ENCODE results near the gene ROBO3.

The ROBO3 gene

DNA sequence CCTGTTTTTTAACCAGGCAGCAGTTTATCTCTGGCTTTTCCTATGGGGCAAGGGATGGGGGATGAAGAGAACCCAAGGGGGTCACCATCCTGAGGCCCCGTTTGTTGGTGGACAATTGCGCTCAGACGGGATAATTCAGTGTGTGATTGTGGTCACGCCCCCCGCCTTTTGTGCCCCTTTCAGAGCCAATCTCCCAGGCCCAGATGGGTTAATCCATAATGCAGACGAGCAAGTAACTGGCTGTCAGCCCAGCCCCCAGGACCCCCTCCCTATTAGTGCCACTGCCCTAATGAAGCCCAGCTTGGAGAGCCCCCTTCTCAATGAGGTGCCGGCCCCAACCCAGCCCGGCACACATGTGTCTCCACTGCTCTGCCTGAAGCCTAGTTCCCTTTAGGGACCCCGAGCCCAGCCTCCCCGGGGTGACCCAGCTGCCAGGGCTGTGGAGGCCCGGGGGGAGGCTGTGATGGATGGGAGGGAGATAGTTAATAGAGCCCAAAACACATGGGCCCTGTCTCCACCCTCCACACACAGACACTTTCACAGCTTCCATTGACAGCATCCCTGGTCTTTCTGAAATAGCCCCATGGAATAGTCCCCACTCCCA, 19.1 kb upstream of the ROBO3 start:
- no peak for DNase-seq

- no peak for DNase-seq
Observed at GRCh38 chr11:124859171-124859570, 6.1 kb upstream of the ROBO3 start.

DNA sequence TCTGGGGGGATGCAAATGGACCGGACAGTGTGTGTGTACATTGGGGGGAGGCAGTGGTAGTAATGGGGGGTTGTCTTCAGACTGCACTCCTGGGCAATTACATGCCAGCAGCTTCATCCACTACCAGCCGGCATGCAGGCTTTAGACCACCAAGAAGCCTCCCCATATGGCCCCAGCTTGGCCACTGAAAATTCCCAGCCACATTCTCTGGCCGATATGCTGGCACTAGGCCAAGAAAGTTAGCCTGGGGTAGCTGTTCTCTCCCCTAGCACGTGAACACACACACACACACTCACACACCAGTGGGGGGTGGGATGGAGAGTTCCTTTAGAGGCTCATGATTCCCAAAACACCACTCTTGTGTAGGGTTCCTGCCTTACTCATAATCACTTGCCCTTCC, 3.6 kb upstream of the ROBO3 start:
- DNase-seq = no peak

DNA sequence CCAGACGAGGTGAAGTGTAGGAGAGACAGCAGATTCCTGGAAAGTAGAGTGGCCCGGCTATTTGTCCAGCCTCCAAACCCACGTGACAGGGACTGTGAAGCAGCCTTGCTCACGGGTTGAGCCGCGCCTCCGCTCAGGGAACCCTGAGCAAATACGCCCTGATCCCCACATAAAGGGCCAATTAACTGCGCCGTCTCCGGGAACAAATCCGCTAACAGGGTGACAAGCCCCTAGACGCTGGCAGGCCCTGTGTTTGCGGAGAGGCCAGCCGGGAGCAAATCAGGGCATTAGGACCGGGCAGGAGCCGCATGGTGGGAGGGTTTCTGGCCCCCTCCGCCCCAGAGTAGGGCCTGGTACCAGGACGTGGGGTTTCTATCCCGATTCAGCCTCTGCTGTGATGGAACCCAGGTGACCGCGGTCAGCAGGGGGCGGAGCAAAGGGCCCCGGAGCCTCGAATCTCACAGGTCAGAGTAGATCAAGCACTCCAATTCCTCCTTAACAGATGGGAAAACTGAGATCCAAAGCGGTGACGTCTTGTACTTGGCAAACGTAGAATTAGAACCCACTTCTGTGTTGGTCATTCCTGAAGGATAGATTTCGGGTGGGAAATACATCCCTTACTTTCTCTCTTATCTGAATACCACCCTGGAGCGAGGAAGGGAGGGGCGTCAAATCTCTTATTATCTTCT, 2.0 kb upstream of the ROBO3 start:
- no peak for DNase-seq

DNA sequence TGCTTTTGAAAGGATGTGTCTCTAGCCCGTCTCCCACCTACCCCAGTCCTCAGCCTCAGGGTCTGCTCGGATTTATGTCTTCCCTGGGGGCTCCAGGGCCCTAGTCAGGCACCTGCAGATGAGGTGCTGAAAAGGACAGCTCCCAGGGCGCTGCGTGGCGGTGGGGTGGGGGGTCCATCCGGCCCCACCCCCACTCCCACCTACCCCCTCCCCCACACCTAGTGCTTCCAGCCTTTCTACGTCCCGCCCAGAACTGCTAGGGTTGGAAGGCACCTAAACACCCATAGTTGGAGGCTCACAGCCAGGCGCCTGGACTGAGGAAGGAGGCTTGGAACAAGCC, 1.4 kb upstream of the ROBO3 start:
- no peak for DNase-seq

GRCh38 chr11:124864176-124864891, 898 bp upstream of the ROBO3 start:
- DNase-seq = no peak

DNA sequence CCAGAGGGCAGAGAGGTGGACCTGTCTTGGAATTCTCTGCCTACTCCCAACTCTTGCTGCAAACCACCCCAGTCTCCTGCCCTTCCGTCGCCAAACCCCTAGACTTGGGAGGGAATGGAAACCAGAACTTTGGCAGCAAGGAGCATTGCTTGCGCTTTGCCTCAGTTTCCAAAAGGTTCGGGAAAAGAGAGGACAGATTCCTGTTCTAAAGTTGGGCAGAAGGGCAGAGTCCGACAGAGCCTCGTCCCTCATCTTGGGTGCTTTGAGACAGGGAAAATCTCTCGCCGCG, 396 bp upstream of the ROBO3 start:
- DNase-seq = no peak

DNA sequence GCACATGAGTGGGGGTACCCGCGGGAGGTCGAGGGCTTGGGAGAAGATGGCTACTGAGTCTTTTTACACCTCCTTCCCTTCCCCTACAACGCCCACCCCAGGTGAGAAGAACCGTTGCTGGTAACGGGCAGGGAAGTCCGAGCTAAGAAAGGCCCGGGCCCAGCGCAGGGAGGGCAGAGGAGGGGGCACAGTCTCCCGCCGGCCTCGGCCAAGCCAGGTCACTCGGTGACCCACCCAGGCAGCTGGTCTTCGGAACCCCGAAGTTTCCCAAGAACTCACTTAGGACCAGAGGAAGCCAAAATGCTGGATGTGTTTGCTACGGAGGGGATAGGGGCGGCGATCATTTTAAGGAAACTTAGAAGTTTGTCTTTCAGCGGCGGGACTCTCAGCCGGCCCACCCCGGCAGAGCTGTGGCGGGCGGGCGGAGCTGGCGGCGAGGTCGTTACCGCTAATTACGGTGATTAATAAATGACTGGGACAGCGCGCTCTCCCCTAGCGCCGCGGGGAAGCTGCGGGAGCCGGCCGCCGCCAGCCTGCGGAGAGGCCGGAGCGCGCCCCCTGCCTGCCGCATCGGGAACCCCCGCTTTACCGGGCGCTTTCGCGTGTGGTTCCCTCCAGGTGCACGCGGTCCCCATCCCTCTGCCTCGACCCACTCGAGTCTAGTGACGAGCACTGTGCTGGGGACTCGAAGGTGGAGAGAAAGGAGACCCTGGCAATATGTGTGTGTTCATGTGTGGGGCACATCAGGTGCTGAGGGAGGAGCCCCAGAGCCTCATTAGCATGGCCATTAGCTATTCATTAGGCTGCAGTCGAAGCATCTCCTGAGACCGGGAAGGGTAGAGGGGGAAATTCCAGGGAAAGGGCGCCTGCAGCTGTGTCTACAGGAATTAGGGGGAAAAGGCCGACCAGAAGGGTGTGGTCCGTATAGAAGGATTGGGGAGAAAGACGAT, 945 bp downstream of the ROBO3 start:
- DNase-seq = no peak

GRCh38 chr11:124867700-124868099, 2.5 kb downstream of the ROBO3 start:
- DNase-seq = peak; percentile 26

DNA sequence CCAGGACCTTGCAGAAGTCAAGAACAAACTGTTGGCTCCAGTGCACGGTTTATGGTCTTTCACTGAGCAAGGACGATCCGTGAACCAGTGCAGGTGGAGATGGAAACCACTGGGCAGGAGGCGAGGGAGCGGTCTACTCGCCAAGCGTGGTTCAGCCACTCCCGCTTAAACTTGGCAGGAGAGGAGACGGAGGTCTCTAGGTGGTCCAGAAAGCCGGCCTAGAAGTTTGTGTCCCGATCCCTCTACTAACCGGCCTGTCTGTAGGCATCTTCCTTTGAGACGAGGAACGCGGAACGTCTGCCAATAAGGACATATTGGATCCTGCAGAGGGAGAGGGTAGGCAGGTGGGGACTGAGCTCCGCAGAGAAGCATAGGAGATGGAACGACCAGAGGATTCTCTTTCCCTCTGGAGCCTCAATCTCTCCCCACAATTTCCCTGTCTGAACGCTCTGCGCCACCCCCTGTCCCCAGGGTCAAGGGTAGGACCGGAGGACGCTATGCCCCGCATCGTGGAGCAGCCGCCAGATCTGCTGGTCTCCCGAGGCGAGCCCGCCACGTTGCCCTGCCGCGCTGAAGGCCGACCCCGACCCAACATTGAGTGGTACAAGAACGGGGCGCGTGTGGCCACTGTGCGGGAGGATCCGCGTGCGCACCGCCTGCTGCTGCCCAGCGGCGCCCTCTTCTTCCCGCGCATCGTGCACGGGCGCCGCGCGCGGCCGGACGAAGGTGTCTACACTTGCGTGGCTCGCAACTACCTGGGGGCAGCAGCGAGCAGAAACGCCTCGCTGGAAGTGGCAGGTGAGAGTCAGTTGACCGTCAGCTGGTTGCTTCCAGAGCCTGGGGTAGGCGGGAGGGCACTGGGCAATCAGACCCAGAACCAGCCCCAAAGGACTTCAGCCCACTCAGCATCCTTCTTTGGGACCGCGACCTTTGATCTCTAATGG, 3.4 kb downstream of the ROBO3 start:
- DNase-seq = no peak

DNA sequence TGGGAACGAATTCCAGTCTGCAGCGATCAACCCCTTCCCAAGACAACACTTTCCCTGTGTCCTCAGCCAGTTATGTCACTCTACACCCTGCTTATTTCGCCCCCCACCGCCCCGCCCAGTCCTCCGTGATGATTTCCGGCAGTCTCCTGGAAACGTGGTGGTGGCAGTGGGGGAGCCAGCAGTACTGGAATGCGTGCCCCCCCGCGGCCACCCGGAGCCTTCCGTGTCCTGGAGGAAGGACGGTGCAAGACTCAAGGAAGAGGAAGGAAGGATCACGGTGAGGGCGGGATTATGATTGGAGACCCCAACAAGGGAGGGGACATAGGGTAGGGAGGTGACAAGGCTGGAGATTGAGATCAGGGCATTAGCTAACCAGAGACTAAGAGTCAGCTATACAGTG, 4.1 kb downstream of the ROBO3 start:
- no peak for DNase-seq

DNA sequence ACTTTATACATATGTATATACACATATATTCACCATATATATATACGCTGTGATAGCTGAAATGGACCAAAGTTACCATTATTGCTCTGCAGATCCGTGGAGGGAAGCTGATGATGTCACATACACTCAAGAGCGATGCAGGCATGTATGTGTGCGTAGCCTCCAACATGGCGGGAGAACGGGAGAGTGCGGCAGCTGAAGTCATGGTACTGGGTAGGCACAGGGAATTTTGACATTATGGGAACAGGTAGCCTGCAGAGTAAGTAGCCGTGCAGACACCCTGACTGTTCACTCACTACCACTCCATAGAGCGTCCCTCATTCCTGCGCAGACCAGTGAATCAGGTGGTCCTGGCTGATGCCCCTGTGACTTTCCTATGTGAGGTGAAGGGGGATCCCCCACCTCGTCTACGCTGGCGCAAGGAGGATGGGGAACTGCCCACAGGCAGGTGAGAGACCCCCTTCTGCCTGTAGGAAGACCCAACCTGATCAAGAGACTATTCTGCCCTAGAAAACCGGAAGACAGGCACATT, 4.7 kb downstream of the ROBO3 start:
- no peak for DNase-seq

DNA sequence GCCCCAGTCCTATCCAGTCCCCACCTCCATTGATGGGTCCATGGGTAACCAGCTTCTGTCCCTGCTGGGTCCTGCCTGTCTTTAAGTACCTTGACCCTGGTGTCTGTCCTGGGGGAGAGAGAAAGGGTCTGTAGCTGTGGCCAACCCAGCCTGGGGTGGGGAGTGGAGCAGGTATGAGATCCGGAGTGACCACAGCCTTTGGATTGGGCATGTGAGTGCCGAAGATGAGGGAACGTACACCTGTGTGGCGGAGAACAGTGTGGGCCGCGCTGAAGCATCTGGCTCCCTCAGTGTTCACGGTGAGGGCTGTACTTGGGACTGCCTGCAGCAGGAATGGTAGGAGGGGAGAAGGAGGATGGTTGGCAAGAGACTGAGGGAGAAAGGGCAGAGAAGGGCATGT, 5.2 kb downstream of the ROBO3 start:
- DNase-seq = no peak

GRCh38 chr11:124872280-124872679, 7.0 kb downstream of the ROBO3 start:
- no peak for DNase-seq

GRCh38 chr11:124872741-124873140, 7.5 kb downstream of the ROBO3 start:
- no peak for DNase-seq

DNA sequence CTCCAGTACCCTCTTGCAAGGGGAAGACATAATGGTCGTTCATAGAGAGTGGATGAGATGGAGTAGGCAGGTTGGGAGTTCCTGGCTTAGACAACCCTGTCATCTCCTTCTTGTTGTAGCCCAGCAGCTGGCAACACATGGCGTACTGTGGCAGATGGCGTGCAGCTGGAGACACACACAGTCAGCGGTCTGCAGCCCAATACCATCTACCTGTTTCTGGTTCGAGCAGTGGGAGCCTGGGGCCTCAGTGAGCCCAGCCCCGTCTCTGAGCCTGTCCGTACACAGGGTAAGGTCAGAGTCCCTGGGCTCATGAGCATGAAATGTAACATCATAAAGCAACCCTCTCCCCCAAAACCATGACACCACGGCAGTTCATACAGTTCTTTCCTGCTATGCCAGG, 8.7 kb downstream of the ROBO3 start:
- DNase-seq = no peak

DNA sequence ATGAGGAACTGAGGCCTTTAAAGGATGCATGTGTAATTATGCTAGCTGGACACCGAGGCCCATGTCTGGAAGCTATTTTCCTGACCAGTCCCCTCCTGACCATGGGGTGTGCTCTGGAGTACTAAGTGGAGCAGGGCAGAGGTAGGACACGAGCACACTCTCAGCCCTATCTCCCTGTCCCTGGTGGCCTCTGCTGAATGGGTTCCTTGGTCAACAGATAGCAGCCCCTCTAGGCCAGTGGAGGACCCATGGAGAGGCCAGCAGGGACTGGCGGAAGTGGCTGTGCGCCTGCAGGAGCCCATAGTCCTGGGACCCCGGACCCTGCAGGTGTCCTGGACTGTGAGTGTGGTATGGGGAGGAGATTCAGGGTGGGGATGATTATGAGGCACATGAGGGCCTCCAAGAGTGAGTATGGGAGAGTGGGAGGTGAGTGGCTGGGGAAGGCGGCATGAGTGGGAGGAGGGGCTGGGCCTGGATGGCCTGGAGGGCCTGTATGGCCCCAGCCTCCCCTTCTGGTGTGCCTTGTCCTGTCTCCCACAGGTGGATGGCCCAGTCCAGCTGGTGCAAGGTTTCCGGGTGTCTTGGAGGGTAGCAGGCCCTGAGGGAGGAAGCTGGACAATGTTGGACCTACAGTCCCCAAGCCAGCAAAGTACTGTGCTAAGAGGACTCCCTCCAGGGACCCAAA, 9.5 kb downstream of the ROBO3 start:
- DNase-seq = no peak

DNA sequence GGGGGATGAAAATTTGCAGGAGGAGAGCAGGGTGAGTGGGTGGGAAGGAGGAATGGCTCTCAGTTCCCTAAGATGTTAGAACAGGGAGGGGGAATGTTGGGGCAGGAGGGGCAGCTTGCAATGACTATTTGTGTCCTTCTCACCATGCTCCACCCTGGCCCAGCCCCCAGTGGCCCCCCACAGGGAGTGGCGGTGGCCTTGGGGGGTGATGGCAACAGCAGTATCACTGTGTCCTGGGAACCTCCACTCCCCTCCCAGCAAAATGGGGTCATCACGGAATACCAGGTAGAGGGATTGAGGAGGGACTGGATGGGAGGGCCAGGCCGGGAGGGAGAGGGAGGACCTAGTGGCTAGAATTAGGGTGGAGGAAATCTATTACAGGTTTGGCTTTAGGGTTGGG, 10.2 kb downstream of the ROBO3 start:
- no peak for DNase-seq

DNA sequence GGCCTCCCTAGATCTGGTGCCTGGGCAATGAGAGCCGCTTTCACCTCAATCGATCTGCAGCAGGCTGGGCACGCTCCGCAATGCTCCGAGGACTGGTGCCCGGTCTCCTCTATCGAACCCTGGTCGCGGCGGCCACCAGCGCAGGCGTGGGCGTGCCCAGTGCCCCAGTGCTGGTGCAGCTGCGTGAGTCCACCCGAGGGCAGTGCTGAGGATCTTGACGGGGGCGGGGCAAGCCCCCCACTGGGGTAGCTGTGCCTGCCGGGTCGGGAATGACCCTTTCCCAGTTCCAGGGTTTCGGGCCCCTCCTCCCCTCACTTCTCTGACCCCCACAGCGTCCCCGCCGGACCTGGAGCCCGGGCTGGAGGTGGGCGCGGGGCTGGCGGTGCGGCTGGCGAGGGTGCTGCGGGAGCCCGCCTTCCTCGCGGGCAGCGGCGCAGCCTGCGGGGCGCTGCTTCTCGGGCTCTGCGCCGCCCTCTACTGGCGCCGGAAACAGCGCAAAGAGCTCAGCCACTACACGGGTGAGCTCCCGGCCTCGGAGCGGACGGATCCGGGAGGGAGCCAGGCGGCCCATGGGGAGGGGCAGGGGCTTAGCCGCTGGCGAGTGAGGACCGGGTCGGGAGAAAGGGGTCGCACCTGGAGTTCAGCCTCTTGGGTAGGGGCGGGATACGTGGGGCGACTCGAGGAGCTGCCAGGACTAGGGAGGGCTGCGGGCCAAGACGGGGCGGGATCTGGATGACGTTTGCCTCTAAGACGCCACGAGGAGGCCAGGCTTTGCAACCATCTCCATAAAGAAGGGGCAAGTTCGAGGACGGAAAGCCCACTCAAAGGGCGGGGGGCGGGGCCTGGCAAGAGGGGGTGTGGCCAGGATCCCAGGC, 10.9 kb downstream of the ROBO3 start:
- peak; percentile 24 for DNase-seq

DNA sequence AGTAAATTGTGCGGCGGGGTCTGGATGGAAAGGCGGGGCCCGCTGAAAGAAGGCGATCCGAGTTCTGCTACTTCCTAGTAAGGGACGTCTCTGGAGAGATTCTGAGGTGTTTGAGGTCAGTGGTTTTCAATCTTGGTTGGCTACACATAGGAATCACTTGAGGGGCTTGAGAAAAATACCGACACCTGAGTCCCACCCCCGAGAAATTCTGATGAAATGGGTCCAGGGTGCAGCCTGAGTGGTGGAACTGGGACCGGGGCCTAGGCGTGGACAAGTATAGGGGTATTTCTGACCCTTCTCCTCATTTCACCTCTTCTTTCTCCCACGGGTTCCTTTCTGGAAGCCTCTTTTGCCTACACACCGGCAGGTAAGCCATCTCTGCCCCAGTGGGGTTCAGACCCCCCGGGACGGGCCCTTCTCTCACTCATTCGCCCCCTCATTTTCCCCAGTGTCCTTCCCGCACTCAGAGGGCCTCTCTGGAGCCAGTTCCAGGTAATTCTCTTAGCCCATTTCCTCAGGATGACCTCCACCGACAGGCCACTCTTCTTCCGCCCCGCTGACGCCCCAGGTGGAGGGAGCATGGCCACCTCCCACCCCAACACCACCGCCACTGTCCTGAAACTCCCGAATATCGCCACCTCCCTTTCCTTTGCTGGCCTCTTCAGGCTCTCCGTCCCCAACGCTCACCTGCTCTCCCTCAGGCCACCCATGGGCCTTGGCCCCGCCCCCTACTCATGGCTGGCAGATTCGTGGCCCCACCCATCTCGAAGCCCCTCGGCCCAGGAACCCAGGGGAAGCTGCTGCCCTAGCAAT, 11.8 kb downstream of the ROBO3 start:
- no peak for DNase-seq

Data from COR-L47 (cell line).